Right cardiac atrium (tissue), 5 donors: ENCODE data around the gene IL17D. TPM values are rescaled to one million over a fixed set of nuclear protein-coding genes. Genes with fewer than 3 reads are reported as not detected.

ENCODE experiments used
- ATAC-seq, 2 donors: fragments of 200-7000 bp; cut with Tn5 transposase; one replicate each; pipeline versions ENCODE4 v1.8.0 to v1.9.1; 2020; ENCODE audit warnings: moderate library complexity in 2 of 2, mild to moderate bottlenecking in 1 of 2
- DNase-seq, 3 donors: peaks; one replicate each; pipeline ENCODE4 v3.0.0-alpha.2; 2020
- H3K27ac ChIP-seq: one replicate; pipeline ENCODE4 v1.5.1; 2013; ENCODE audit warnings: mild to moderate bottlenecking, low read length, control low read depth, moderate library complexity
- H3K27me3 ChIP-seq: one replicate; pipeline ENCODE4 v1.6.1; 2013; ENCODE audit not compliant: control insufficient read depth, insufficient read depth
- H3K4me1 ChIP-seq: one replicate; pipeline ENCODE4 v1.6.1; 2013; ENCODE audit warnings: low read length; ENCODE audit not compliant: control insufficient read depth, insufficient read depth
- H3K4me3 ChIP-seq: one replicate; pipeline ENCODE4 v1.5.1; 2013; ENCODE audit warnings: low read length, control low read depth
- H3K9me3 ChIP-seq: one replicate; pipeline ENCODE4 v1.6.1; 2013; ENCODE audit warnings: low read length; ENCODE audit not compliant: control insufficient read depth
- WGBS: extraction: QIAGEN DNeasy Blood & Tissue Kit; methylation state at CpG from one replicate; pipeline ENCODE4 v1.1.7; 2013; 5-methylcytosine and 5-hydroxymethylcytosine counted together
- intact Hi-C, 4 donors: fragments of 100-400 bp; cut with DNase I; formaldehyde crosslinking; loops; one replicate each; pipeline versions ENCODE4 v1.11.0 to v1.14.0; 2022 to 2023
- polyA plus RNA-seq: library from polyadenylated mRNA; stranded (reverse); fragments of 200-250 nt; gene quantifications from one replicate; pipeline ENCODE4 v1.2.3, GENCODE V29; 2013
- total RNA-seq, 4 donors: library from RNA; stranded (reverse); fragmentation: NEBNext Ultra II Directional; extraction: Animal tissue kit (Norgen Biotek cat#: 25700); gene quantifications; one replicate each; pipeline ENCODE4 v1.2.1, GENCODE V29; 2021
- donor health status: healthy with polysubstance abuse.
- donor health status: DM: no; HTN: yes; CAD: no.
- donor health status: DM: no; HTN: no; CAD: no.
- donor health status: DM: no; HTN: yes; CAD: no; lungs with severe emphysema.
- donor health status: DM: yes; HTN: yes; CAD: no.

The IL17D gene
- total and polyA plus RNA-seq, 5 donors, result 1.9 to 3.0 (median 2.5) TPM

- DNase-seq, result no peak
- Histone ChIP-seq H3K27me3 (no peaks in the 10 kb centered on the region), H3K27ac (no peak overlapping the region), H3K4me3 (no peak overlapping the region), H3K9me3 (no peaks in the 10 kb centered on the region), H3K4me1 (no peaks in the 10 kb centered on the region)
- intact Hi-C loops, result loop anchor here in 2 of 4 donors (10.0 kb wide), 2 partner anchors 116 to 206 kb away; no protein-coding TSS in a partner anchor
- no peak for ATAC-seq
- 90% methylated on average over 12 of the region's 12 CpGs for WGBS
These were observed 15.6 kb downstream of the IL17D start for GRCh38 chr13:20718958-20719566.

- Histone ChIP-seq H3K4me1 (no peaks in the 10 kb centered on the region), H3K27ac (no peak overlapping the region), H3K4me3 (no peak overlapping the region), H3K9me3 (no peaks in the 10 kb centered on the region), H3K27me3 (no peaks in the 10 kb centered on the region)
- ATAC-seq, result no peak
- 82% methylated on average over 13 of the region's 13 CpGs for WGBS
- no peak for DNase-seq
- intact Hi-C loops, result loop anchor here in 2 of 4 donors (10.0 kb wide), 2 partner anchors 115 to 205 kb away; no protein-coding TSS in a partner anchor
These were observed 16.3 kb downstream of the IL17D start for GRCh38 chr13:20719783-20720182.

GRCh38 chr13:20720499-20720898 lies 17.0 kb downstream of the IL17D start:
- no peak overlapping the region for H3K4me3 ChIP-seq
- H3K4me1 ChIP-seq, result no peaks in the 10 kb centered on the region
- WGBS, result 84% methylated on average over 11 of the region's 11 CpGs
- peak in 1 of 3 donors; percentile 5 for DNase-seq
- intact Hi-C loops, result no loop called here
- ATAC-seq, result no peak
- no peaks in the 10 kb centered on the region for H3K27me3 ChIP-seq
- H3K9me3 ChIP-seq, result no peaks in the 10 kb centered on the region
- H3K27ac ChIP-seq, result no peak overlapping the region

GRCh38 chr13:20721058-20721453 lies 17.6 kb downstream of the IL17D start:
- peak; percentile 5 to 37 for ATAC-seq
- H3K27ac ChIP-seq, result no peak overlapping the region
- H3K27me3 ChIP-seq, result no peaks in the 10 kb centered on the region
- 81% methylated on average over 16 of the region's 16 CpGs for WGBS
- intact Hi-C loops, result no loop called here
- no peak overlapping the region for H3K4me3 ChIP-seq
- no peaks in the 10 kb centered on the region for H3K4me1 ChIP-seq
- no peaks in the 10 kb centered on the region for H3K9me3 ChIP-seq
- peak in 1 of 3 donors; percentile 6 for DNase-seq

- intact Hi-C loops, result no loop called here
- H3K4me3 ChIP-seq, result peak overlapping the region; percentile 33
- DNase-seq (peak; percentile 72 to 81 (median 79)), ATAC-seq (peak; percentile 71 to 74)
- no peaks in the 10 kb centered on the region for H3K27me3 ChIP-seq
- no peaks in the 10 kb centered on the region for H3K9me3 ChIP-seq
- WGBS, result 15% methylated on average over 81 of the region's 81 CpGs
- H3K27ac ChIP-seq, result no peak overlapping the region
- no peaks in the 10 kb centered on the region for H3K4me1 ChIP-seq
These were observed 18.2 kb downstream of the IL17D start for GRCh38 chr13:20721454-20722357.

- Histone ChIP-seq H3K4me3 (no peak overlapping the region), H3K9me3 (no peaks in the 10 kb centered on the region), H3K4me1 (no peaks in the 10 kb centered on the region), H3K27ac (no peak overlapping the region), H3K27me3 (no peaks in the 10 kb centered on the region)
- ATAC-seq (no peak), DNase-seq (no peak)
- intact Hi-C loops, result no loop called here
- WGBS, result 95% methylated on average over 6 of the region's 6 CpGs
These were observed 24.4 kb downstream of the IL17D start for GRCh38 chr13:20727856-20728255.

GRCh38 chr13:20728579-20729311 lies 25.2 kb downstream of the IL17D start:
- Histone ChIP-seq H3K27ac (no peak overlapping the region), H3K4me1 (no peaks in the 10 kb centered on the region), H3K9me3 (no peaks in the 10 kb centered on the region), H3K27me3 (no peaks in the 10 kb centered on the region), H3K4me3 (no peak overlapping the region)
- 67% methylated on average over 14 of the region's 14 CpGs for WGBS
- DNase-seq (no peak), ATAC-seq (no peak)
- intact Hi-C loops, result no loop called here

GRCh38 chr13:20729633-20730585 lies 26.4 kb downstream of the IL17D start:
- Histone ChIP-seq H3K27me3 (no peaks in the 10 kb centered on the region), H3K27ac (no peak overlapping the region), H3K4me3 (no peak overlapping the region), H3K4me1 (no peaks in the 10 kb centered on the region), H3K9me3 (no peaks in the 10 kb centered on the region)
- intact Hi-C loops, result no loop called here
- no peak for DNase-seq
- no peak for ATAC-seq
- WGBS, result 95% methylated on average over 33 of the region's 33 CpGs

GRCh38 chr13:20738616-20739015 lies 35.1 kb downstream of the IL17D start:
- H3K4me3 ChIP-seq, result no peak overlapping the region
- ATAC-seq (no peak), DNase-seq (no peak)
- H3K27ac ChIP-seq, result no peak overlapping the region
- H3K4me1 ChIP-seq, result no peaks in the 10 kb centered on the region
- no peaks in the 10 kb centered on the region for H3K9me3 ChIP-seq
- no peaks in the 10 kb centered on the region for H3K27me3 ChIP-seq
- WGBS, result 94% methylated on average over 6 of the region's 6 CpGs
- intact Hi-C loops, result no loop called here

GRCh38 chr13:20740021-20740420 lies 36.5 kb downstream of the IL17D start:
- H3K9me3 ChIP-seq, result no peaks in the 10 kb centered on the region
- no peak overlapping the region for H3K4me3 ChIP-seq
- no peak overlapping the region for H3K27ac ChIP-seq
- DNase-seq (no peak), ATAC-seq (no peak)
- no peaks in the 10 kb centered on the region for H3K4me1 ChIP-seq
- intact Hi-C loops, result no loop called here
- H3K27me3 ChIP-seq, result no peaks in the 10 kb centered on the region
- 98% methylated on average over 22 of the region's 22 CpGs for WGBS
